GM19099 (cell line): ENCODE results near the gene PSEN2.

Source experiments
- POLR2A ChIP-seq: IDR thresholded peaks from 3 replicates; pipeline ENCODE4 v1.6.1; 2011; ENCODE audit warnings: low read depth; ENCODE audit not compliant: insufficient read length; ENCODE audit errors: extremely low read depth

PSEN2 gene

GRCh38 chr1:226846786-226847185 lies 23.6 kb upstream of the PSEN2 start:
- TF ChIP-seq POLR2A, result no peak

GRCh38 chr1:226862890-226863289 lies 7.5 kb upstream of the PSEN2 start:
- no peak for TF ChIP-seq POLR2A

- TF ChIP-seq POLR2A, result no peak
Observed at GRCh38 chr1:226863446-226863845, 7.0 kb upstream of the PSEN2 start.

DNA sequence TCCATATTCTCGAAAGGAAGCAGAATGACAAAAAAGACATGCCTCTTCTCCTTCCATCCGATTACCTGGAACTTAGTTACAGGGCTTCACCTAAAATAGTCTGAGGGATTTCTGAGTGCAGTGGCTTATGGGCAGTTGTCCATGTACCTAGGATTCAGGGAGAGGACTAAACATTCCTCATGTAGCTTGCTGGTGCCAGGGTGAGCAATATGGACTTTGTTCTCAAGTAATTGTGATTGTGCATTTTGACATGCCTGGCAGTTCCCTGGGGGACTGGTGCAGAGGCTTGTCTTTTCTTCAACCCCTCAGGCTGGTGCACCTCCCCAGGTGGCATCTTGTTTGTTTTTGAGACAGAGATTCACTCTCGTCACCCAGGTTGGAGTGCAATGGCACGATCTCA lies 6.1 kb upstream of the PSEN2 start:
- no peak for TF ChIP-seq POLR2A

GRCh38 chr1:226865590-226865989 lies 4.8 kb upstream of the PSEN2 start:
- no peak for TF ChIP-seq POLR2A

- TF ChIP-seq POLR2A, result no peak
Observed at GRCh38 chr1:226867461-226868054, 2.9 kb upstream of the PSEN2 start.

GRCh38 chr1:226868726-226869125 lies 1.7 kb upstream of the PSEN2 start:
- no peak for TF ChIP-seq POLR2A

GRCh38 chr1:226870026-226870400 lies 403 bp upstream of the PSEN2 start:
- no peak for TF ChIP-seq POLR2A

- no peak for TF ChIP-seq POLR2A
Observed at GRCh38 chr1:226871636-226872327, 1.4 kb downstream of the PSEN2 start.

DNA sequence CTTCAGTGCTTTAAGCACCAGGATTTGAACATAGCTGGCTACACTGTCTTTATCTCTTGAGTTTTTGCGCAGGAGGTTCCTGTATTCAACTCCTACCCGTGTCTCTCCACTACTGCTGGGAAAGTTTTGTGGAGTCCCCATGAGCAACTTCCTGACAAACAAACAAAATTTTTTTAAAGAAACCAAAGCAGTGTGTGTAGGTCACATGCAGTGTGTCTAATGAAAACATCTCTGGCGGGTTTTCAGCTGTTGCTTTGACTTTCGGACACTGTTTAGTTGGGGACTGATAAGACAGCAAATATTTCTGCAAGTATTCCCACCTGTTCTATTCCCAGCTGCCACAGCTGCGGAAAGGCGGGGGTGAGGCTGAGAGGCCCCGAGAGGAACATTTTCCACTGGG lies 2.0 kb downstream of the PSEN2 start:
- TF ChIP-seq POLR2A, result no peak

GRCh38 chr1:226873771-226874578 lies 3.6 kb downstream of the PSEN2 start:
- no peak for TF ChIP-seq POLR2A

DNA sequence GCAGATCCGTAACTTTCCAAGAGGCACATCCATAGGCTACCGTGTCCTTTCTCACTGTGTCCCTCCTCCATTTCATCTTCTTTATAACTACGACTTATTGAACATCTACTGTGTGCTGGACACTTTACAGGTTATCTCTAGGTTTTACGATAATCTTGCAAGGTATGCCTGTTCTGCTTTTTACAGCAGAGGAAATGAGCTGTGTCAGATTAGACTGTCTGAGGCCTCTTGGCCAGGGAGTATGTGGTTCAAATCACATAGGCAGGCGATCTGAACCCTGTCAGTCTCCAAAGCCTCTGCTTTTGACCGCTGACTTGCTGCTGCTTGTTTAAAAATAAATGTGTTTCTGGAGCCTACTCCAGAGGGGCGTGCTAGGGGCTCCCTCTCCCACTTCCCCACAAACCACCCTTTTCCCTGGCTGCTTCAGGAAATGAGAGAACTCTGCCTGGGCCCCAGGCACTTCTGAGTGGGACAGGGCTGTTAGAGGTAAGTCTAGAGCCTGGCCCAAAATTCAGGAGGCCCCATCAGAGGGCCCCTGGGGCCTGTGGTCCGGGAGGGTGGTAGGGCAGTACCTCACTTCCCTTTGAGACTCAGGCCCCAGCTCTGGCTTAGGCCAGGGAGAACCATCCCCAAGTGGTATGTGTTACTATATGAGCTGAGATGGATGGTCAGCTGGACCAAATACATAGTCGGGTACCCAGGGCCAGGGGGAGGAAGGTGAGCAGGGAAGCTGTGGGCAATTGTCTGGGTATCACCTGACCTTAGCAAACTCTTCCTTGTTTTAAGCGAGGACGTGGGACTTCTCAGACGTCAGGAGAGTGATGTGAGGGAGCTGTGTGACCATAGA lies 4.4 kb downstream of the PSEN2 start:
- TF ChIP-seq POLR2A, result no peak

DNA sequence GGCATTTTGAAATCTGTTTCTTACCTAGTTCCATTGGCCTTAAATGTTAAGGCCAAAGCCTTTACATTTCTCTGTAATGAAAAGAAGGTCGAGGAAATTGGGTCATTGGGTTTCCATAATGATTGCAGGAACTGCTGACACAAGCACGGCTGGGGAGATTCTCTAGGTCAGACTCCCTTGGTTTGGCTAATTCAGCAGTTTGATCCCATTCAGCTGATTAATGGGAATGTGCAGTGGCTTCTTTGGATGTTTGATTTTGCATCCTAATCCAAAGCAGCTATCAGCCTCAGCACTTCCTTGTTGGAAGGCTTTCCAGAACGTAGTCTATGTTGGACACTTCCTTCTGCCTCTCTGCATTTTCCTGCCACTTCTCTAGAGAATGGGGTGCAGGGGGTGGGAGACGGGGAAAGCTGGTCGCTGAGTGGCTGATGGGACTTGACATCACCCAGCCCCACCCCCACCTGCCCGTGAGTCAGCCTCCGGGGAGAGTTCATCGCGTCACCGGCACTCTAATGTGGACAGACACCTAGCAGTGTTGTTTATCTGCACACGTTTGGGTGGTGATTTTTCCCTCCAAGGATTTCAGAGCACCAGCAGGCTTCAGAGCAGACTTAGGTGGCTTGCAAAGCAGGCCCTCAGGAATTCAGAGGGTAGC lies 5.4 kb downstream of the PSEN2 start:
- no peak for TF ChIP-seq POLR2A

DNA sequence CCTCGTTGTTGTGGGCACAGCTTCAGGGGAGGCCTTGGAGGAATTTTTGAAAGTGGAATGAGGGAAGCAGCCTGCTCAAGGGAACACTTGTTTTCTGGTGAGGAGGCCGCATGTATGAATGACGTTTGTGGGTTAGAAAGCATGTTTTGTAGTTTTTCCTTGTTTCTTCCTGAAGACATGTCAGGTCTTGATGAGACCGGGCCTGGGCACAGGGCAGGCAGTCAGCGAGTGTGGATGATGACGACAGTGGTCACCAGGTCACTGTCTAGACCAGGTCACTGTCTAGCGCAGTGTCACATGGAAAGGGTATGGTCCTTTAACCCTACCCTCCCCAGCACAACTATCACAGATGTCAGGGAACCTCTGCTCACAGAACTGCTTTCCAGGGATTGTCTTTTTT lies 7.3 kb downstream of the PSEN2 start:
- TF ChIP-seq POLR2A, result no peak
